ENCODE results near the gene ACBD4. TPM values are rescaled to one million over a fixed set of nuclear protein-coding genes. Genes with fewer than 3 reads are reported as not detected.
A peak's percentile ranks its signal among the peaks of the same experiment; 100 is the strongest.

The ACBD4 gene
- total RNA-seq, 1 experiment from 2014 or later, result 12.0 TPM

GRCh38 chr17:45132572-45133463 lies 2.7 kb upstream of the ACBD4 start:
- peak; percentile 80 for DNase-seq (ENCODE audit: extremely low read depth, low read depth)

- no peak for DNase-seq (ENCODE audit: extremely low read depth, low read depth)
These were observed 698 bp downstream of the ACBD4 start for GRCh38 chr17:45135978-45136791.

- DNase-seq (ENCODE audit: extremely low read depth, low read depth), result no peak
These were observed 1.5 kb downstream of the ACBD4 start for GRCh38 chr17:45136846-45137560.

- no peak for DNase-seq (ENCODE audit: extremely low read depth, low read depth)
These were observed 2.2 kb downstream of the ACBD4 start for GRCh38 chr17:45137561-45138305.

GRCh38 chr17:45138911-45139532 lies 3.5 kb downstream of the ACBD4 start:
- DNase-seq (ENCODE audit: extremely low read depth, low read depth), result no peak

- no peak for DNase-seq (ENCODE audit: extremely low read depth, low read depth)
These were observed 4.0 kb downstream of the ACBD4 start for GRCh38 chr17:45139533-45139920.

GRCh38 chr17:45143094-45143670 lies 7.7 kb downstream of the ACBD4 start:
- DNase-seq (ENCODE audit: extremely low read depth, low read depth), result no peak

- no peak for DNase-seq (ENCODE audit: extremely low read depth, low read depth)
These were observed 8.3 kb downstream of the ACBD4 start for GRCh38 chr17:45143767-45144198.

GRCh38 chr17:45144199-45145034 lies 8.9 kb downstream of the ACBD4 start:
- DNase-seq (ENCODE audit: extremely low read depth, low read depth), result no peak

GRCh38 chr17:45145035-45145389 lies 9.5 kb downstream of the ACBD4 start:
- no peak for DNase-seq (ENCODE audit: extremely low read depth, low read depth)

- no peak for DNase-seq (ENCODE audit: extremely low read depth, low read depth)
These were observed 10.7 kb downstream of the ACBD4 start for GRCh38 chr17:45146166-45146565.

GRCh38 chr17:45146592-45146889 lies 11.1 kb downstream of the ACBD4 start:
- DNase-seq (ENCODE audit: extremely low read depth, low read depth), result no peak

- peak; percentile 61 for DNase-seq (ENCODE audit: extremely low read depth, low read depth)
These were observed 11.5 kb downstream of the ACBD4 start for GRCh38 chr17:45146890-45147580.

GRCh38 chr17:45147581-45148182 lies 12.2 kb downstream of the ACBD4 start:
- DNase-seq (ENCODE audit: extremely low read depth, low read depth), result peak; percentile 90

- peak; percentile 100 for DNase-seq (ENCODE audit: extremely low read depth, low read depth)
These were observed 12.9 kb downstream of the ACBD4 start, which contains the start of gene HEXIM1 for GRCh38 chr17:45148183-45149036. HEXIM1 (plus strand) TSS chr17:45148475; CDS start chr17:45149191, 716 bp downstream.

GRCh38 chr17:45149037-45149668 lies 13.7 kb downstream of the ACBD4 start:
- DNase-seq (ENCODE audit: extremely low read depth, low read depth), result peak; percentile 85

All from NCI-H460 (cell line).